RPMI7951 (cell line): ENCODE measurements around the gene CFAP58. TPM values are rescaled to one million over a fixed set of nuclear protein-coding genes. Genes with fewer than 3 reads are reported as not detected.

Experiments
- DNase-seq: peaks from one replicate; pipeline ENCODE4 v3.0.0-alpha.2; 2012; ENCODE audit warnings: low read depth
- total RNA-seq: library from RNA; depleted of rRNA; stranded (reverse); fragments of >200 nt; shearing (Covaris generic); gene quantifications from 2 replicates; pipeline ENCODE4 v1.2.3, GENCODE V29; 2014; rRNA removed

Gene CFAP58
- total RNA-seq, 1 experiment from 2014 or later: 0.48 TPM

DNA sequence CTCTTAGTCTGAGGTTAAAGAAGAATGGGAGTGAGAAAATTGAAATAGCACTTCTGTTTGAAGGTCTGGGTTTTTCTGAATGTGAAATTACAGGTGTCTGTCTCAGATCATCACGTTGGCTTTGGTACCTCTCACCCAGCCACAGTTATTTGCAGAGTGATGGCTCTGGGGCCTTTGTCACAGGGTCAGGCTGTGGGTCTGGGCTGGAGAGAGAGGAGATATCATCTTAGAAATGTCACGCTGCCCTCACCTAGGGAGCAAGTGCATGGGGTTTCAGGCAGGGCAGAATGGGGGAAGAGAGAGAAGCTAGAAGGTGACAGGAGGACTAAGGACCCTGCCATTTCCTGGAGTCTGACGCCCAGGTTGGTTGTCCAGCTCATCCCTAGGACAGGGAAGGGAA, 127.2 kb downstream of the CFAP58 start:
- no peak for DNase-seq

DNA sequence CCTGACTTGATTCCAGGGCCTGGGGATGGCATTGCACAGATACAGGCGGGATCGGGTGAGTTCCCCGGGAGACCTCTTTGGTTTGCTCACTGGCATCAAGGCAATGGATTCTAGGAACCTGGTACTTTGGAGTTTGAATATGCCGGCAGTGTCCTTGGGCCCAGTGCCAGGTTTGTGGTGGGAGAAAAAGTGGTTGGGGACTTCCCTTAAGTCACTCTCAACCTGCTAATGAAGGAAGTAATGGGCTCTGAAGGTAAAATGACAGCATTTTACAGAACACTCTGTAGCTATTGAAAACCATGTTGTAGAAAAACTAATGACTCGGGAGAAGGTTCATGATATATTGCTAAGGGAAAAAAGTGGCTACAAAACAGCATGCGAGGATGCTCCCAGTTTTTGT, 129.9 kb downstream of the CFAP58 start:
- DNase-seq: no peak

DNA sequence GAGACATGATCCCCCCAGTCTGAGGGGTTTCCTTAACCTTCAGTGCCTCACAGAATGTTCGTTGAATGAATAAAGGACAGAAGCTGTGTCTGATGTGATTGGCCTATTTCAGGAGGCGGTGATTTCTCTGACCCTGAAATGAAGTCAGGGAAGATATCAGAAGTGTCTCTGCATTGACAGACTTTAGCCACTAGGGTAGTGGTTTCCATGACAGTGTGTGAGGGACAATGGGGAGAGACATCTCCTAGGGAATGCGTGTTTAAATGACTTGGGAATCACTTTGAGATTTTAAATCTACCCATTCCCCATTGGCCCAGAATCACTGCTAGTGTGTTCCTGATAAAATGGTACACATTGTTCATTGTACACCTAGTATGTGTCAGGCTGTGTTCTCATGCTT, 132.0 kb downstream of the CFAP58 start:
- no peak for DNase-seq

DNA sequence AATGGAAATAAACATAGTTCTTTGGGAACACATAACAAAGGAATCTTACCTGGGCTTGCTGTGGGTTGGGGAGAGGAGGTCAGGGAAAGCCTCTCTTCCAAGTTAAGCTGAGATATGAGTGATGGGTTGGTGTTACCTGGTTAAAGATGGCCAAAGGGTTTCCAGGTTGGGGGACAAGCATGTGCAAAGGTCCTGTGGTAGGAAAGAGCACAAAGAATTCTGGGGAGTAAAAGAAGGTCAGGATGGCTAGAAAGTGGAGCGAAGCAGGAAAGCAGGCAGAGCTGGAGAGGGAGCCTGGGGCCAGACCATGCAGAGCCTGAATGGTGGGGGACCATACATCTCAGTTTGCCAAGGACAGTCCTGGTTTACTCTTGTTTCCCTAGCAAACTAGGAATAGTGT, 133.2 kb downstream of the CFAP58 start:
- DNase-seq: no peak

DNA sequence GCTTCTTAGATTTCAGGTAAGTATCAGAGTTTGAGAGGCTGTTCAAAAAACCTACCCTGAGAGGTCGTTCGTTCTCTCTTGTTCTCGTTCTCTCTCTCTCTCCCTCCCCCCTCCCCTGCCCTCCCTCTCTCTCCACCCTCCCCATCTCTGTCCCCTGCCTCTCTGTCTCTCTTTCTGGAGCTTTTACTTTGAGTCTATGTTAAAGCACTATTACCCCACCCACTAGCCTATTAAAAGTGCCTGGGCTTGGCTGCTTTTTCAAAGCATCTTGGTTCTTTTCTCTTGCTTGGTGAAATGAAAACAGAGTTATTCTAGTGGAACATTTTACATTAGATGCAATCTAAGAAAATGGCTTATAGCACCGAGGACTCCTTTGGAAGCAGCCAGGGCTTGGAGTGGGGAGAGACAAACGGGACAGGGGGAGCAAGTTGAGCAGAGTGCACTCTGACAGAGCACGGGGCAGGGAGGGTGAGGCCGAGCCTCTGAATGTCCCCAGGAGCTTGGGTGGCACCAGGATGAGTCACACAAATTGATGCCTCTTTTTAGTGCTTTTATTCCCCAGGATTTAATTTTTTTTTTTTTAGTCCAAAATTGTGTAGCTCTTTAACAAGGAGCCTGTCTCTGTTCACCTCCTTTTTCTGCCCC, 134.3 kb downstream of the CFAP58 start:
- no peak for DNase-seq

DNA sequence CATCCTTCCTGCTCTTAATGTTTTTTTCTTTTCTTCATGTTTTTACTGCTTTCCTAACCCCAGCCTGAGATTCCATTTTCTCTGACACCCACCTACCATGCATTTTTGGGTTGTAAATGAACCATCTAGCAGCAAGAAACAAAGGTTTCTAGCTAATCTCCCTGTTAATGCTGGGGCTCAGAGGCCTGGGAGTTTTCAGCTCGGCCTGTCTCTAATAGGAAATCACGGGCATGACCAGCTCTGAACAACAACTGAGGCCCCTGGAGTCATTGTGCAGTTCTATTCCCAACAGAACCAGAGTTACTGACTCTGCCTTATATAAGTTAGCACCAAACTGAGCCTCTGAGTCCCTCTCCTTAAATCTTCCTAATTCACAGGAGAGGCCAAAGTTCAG, 134.8 kb downstream of the CFAP58 start:
- DNase-seq: no peak

DNA sequence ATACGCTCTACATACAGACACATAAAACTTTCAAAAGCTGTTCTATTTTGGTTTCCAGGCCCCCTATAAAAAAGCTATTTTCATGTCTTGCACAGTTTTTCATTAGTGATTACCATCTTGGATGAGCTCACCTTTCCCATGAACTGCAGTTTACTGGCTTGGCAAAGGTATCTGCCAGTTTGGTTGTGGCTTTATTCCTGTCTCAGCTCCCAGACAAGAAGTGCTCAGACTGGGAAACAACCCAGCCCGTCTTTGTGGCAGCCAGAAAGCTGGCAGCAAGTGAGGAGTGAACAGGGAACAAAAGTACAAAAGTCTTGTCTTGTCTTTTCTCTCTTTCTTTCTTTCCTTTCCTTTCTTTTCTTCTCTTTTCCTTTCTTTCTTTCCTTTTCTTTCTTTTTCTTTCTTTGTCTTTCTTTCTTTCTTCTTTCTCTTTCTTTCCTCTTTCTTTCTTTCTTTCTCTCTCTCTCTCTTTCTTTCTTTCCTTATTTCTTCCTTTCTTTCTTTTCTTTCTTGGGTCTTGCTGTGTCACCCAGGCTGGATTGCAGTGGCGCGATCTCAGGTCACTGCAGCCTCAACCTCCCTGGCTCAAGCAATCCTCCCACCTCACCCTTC, 138.8 kb downstream of the CFAP58 start:
- DNase-seq: no peak

DNA sequence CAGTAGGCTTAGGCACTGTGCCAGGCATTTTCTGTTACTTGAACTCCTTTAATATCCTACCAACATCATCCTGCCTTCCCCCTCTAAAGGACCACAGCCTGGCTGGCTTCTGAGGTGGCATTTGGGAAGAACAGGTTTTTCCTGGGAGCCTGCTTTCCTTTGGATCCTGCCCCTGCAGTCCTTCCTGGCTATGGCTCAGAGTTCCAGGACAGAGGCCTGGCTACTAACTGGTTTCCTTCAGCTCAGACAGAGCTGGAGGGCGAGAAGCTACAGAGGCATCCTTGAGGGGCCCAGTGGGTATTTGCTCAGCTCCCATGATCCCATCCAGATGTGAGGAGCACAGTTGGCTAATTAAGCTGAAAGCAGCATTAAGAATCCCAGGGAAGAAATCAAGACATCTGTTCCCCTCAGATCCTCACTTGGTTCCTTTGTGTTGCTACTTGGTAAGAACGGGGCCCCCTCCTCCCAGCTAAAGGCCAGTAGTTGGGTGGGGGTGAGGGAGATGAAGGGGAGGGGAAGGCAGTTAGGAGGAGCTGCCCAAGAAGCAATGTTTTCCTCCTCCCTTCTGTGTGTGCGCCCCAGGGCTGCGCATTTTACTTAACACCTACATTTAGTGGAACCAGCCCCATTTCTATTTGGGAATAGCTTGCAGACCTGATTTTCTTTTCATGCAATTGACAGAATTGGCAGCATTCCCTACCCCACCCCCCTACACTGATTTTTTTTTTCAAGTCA, 144.9 kb downstream of the CFAP58 start:
- no peak for DNase-seq

DNA sequence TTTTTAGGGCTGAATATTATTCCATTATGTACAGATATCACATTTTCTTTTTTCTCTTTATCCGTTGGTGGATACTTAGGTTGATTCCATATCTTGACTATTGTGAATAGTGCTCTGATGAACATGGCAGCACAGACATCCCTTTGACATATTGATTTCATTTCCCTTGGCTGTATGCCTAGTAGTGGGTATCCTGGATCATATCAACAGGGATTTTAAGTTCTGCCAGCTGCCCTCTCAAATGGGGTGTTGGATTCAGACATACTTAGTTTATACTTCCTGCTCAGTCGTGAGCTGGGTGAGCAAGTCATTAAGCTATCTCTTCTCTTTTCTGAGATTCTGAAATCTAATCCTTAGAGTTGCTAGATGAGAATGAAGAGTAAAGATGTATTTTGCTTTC, 147.8 kb downstream of the CFAP58 start:
- no peak for DNase-seq

DNA sequence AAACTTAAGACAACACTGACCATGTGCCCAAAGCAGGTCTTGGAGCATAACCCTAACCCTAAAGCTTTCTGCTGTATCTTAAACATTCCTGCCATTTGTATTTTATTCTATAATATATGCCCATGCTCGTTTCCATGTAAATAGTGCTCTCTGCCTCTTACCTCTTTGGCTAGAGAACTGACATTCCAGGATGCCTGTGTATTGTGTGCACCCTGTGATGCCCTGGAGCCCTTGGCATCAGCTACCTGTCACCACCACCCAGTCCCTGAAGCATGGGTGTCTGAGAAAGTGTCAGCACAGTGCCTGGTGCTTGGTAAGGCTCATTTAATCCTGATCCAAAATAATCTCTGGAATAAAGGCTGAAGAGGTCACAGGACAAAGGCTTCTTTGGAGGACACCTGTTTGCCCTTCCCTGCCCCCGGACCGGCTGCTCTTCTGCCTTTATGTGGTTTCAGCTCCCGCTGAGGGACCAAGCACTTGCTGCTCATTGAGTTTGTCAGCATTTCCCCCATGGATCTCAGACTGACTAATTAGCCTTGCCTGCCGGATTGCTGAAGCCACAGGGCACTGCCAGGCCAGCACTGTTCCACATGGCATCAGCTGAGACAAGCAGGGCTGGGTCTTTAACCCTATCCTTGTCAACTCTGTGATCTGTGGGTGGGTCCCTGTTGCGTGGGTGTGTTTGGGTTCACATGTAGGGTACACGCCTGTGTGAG, 148.4 kb downstream of the CFAP58 start:
- DNase-seq: no peak

DNA sequence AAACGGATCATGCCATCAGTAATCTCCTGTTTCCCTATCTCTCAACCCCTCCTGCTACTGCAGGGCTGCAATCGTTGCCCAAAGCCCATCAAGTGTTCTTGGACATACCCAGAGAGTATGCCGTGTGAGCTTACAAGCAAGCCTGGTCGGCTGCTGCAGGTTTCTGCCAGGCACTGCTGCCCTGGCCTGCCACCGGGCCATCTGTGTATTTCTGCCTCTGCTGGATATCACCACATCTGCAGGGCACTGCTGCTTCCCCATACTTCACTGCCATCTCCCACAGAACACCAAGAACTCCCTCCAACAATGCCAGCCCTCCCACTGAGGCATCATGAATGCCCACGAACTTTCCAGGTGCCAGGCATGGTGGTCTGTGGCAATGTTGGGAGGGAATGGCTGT, 149.3 kb downstream of the CFAP58 start:
- no peak for DNase-seq

Other genes with a start within 250 kb of the CFAP58 start
- gene SFR1, start 231.7 kb upstream of the CFAP58 start, total RNA-seq: 12.0 and 13.3 TPM in 2 replicates
- 0.24 and 0.78 TPM in 2 replicates for gene CFAP43, start 121.5 kb upstream of the CFAP58 start, total RNA-seq
- gene GSTO1, start 98.9 kb upstream of the CFAP58 start, total RNA-seq: 189 and 193 TPM in 2 replicates
- 2.3 and 2.6 TPM in 2 replicates for gene GSTO2, start 84.6 kb upstream of the CFAP58 start, total RNA-seq
- 3.9 and 4.0 TPM in 2 replicates for gene ITPRIP, start 15.4 kb upstream of the CFAP58 start, total RNA-seq